Measurements from ENCODE around the gene GIPC3.
A peak's percentile ranks its signal among the peaks of the same experiment; 100 is the strongest.

GIPC3 gene

GRCh38 chr19:3585301-3586126 is at the start of gene GIPC3:
Gene GIPC3 (plus strand): TSS chr19:3585478. CDS start chr19:3585598, 120 bp downstream.
- DNase-seq (ENCODE audit: low spot score), result no peak
- H3K27ac Mint-ChIP-seq, result no peak within 1 kb of the TSS
- H3K27me3 Mint-ChIP-seq (ENCODE audit: low read depth), result no peaks in the 10 kb centered on the region
- H3K36me3 Mint-ChIP-seq (ENCODE audit: low read depth), result no peaks in the 10 kb centered on the region
- H3K4me1 Mint-ChIP-seq (ENCODE audit: low read depth), result no peaks in the 10 kb centered on the region
- H3K4me3 Mint-ChIP-seq, result no peak within 1 kb of the TSS
- H3K9me3 Mint-ChIP-seq, result no peaks in the 10 kb centered on the region

DNA sequence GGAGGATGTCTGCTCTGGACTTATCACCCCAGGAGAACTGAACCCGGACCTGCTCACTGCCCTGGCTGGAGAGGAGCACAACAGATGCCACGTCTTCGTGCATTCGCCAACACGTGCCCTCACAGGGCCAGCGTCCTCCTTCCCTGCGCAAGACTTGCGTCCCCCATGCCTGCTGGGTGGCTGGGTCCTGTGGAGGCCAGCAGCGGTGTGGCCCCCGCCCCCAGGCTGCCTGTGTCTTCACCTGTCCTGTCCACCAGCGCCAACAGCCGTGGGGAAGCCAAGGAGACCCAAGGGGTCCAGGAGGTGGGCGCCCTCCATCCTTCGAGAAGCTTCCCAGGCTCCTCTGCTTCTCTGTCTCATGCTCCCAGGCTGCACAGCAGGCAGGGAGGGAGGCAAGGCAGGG is 49.7 kb upstream of the GIPC3 start:
- no peak for DNase-seq (ENCODE audit: low spot score)
- Mint-ChIP-seq H3K4me3 (no peak overlapping the region), H3K27ac (no peak overlapping the region), H3K4me1 (ENCODE audit: low read depth) (no peaks in the 10 kb centered on the region), H3K9me3 (no peaks in the 10 kb centered on the region), H3K27me3 (ENCODE audit: low read depth) (no peaks in the 10 kb centered on the region), H3K36me3 (ENCODE audit: low read depth) (peaks cover 28% of the 10 kb centered on the region)

DNA sequence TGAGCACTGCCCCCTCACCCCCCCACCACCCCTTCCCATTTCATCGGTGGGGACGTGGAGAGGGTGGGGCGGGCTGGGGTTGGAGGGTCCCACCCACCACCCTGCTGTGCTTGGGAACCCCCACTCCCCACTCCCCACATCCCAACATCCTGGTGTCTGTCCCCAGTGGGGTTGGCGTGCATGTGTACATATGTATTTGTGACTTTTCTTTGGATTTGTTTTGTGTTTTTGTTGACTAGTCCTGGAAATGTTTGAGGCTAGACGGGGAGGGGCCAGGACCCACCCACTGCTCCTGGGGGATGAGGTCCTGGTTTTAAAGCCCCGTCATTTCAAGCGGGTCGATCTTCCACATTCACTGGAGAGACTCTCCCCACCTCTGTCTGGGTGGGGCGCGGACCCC is 49.3 kb upstream of the GIPC3 start:
- H3K4me1 Mint-ChIP-seq (ENCODE audit: low read depth), result no peaks in the 10 kb centered on the region
- peaks cover 28% of the 10 kb centered on the region for H3K36me3 Mint-ChIP-seq (ENCODE audit: low read depth)
- H3K4me3 Mint-ChIP-seq, result no peak overlapping the region
- H3K27me3 Mint-ChIP-seq (ENCODE audit: low read depth), result no peaks in the 10 kb centered on the region
- no peaks in the 10 kb centered on the region for H3K9me3 Mint-ChIP-seq
- H3K27ac Mint-ChIP-seq, result no peak overlapping the region
- DNase-seq (ENCODE audit: low spot score), result no peak

DNA sequence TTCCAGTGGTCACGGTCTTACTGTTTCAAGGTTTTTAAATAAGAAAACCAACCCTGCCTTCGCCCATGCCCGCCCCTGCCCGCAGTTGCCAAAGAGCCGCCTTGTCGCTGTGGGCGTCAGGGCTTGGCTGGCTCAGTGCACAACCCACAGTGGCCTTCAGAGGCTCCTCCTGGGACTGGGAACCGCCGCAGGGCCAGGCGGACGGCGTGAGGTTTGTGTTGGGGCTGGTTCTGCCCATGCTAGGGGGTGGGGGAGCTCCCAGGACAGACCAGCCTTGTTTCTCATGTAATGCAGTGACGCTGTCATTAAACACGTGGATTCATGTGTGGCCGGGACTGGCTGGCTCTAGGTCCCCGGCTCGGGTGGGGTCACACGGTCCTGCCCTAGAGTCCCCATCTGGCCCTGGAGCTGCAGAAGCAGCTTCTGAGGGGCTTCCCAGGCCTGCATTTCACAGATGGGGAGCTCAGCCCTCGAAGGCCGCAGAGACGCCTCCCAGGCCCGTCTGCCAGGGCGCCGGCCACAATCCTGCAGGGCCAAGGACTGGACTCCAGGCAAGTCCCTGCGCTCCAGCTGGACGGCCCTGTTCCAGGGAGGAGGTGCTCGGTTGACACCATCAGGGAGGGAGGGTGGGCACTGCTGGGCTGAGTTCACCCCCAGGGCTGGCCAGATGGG is 48.7 kb upstream of the GIPC3 start:
- DNase-seq (ENCODE audit: low spot score), result no peak
- H3K4me3 Mint-ChIP-seq, result no peak overlapping the region
- H3K27ac Mint-ChIP-seq, result no peak overlapping the region
- H3K4me1 Mint-ChIP-seq (ENCODE audit: low read depth), result no peaks in the 10 kb centered on the region
- no peaks in the 10 kb centered on the region for H3K9me3 Mint-ChIP-seq
- H3K27me3 Mint-ChIP-seq (ENCODE audit: low read depth), result no peaks in the 10 kb centered on the region
- peaks cover 23% of the 10 kb centered on the region for H3K36me3 Mint-ChIP-seq (ENCODE audit: low read depth)

DNA sequence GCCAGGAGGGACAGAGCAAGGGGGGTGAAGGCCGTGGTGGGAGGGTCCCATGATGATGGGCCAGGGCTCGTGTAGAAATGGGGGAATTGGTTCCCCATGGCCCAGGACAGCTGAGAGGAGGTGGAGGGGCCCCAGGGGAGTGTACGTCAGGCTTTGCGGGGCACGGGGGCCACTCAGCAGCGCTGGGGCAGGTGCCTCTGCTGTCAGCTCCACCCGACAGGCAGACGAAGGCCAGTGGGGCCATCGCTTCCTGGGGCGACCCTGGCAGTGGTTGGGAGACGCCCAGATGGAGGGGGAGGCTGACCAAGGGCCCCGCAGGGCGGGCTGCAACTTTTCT is 48.2 kb upstream of the GIPC3 start:
- H3K9me3 Mint-ChIP-seq, result no peaks in the 10 kb centered on the region
- H3K36me3 Mint-ChIP-seq (ENCODE audit: low read depth), result peaks cover 23% of the 10 kb centered on the region
- H3K4me1 Mint-ChIP-seq (ENCODE audit: low read depth), result no peaks in the 10 kb centered on the region
- H3K27me3 Mint-ChIP-seq (ENCODE audit: low read depth), result no peaks in the 10 kb centered on the region
- no peak overlapping the region for H3K4me3 Mint-ChIP-seq
- no peak overlapping the region for H3K27ac Mint-ChIP-seq
- no peak for DNase-seq (ENCODE audit: low spot score)

- Mint-ChIP-seq H3K27me3 (ENCODE audit: low read depth) (no peaks in the 10 kb centered on the region), H3K36me3 (ENCODE audit: low read depth) (peaks cover 21% of the 10 kb centered on the region), H3K9me3 (no peaks in the 10 kb centered on the region), H3K4me1 (ENCODE audit: low read depth) (no peaks in the 10 kb centered on the region), H3K4me3 (no peak overlapping the region), H3K27ac (peak overlapping the region; percentile 10)
- no peak for DNase-seq (ENCODE audit: low spot score)
Observed at GRCh38 chr19:3537438-3538240, 47.6 kb upstream of the GIPC3 start.

GRCh38 chr19:3538258-3538929 is 46.9 kb upstream of the GIPC3 start:
- no peak overlapping the region for H3K4me3 Mint-ChIP-seq
- H3K27me3 Mint-ChIP-seq (ENCODE audit: low read depth), result no peaks in the 10 kb centered on the region
- no peaks in the 10 kb centered on the region for H3K9me3 Mint-ChIP-seq
- no peaks in the 10 kb centered on the region for H3K4me1 Mint-ChIP-seq (ENCODE audit: low read depth)
- no peak overlapping the region for H3K27ac Mint-ChIP-seq
- H3K36me3 Mint-ChIP-seq (ENCODE audit: low read depth), result peaks cover 21% of the 10 kb centered on the region
- no peak for DNase-seq (ENCODE audit: low spot score)

DNA sequence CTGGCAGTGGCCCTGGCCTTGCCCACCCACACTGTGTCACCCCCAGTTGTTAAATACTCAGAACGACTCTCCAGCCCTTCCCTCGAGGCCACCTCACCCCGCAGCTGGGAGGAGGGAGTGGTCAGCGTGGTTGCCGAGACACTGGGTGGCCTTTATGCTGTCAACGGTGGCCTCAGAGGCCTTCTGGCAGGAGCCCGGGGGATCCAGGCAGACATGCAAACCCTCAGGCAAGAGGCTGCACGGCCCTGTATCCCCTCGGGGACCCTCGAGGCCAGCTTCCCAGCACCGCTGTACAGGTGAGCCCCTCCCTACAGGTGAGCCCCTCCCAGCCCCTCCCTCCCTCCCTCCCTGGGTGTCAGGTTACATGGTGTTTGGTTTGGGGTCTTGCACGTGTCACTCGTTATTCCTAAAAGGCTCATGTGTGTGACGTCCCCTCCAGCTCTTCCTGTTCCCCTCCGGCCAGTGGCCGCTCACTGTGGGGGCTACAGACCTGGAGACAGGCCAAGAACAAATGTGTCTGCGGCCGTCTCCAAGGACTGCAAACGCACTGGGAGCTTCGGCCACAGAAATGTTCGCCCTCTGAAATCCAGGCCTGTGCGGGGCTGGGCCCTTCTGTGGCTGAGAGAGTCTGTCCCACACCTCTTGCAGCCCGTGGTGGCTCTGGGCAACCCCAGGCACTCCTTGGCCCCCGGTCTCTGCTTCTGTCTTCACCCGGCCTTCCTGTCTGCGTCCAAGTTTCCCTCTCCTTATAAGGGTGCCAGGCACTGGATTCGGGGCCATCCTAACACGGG is 46.1 kb upstream of the GIPC3 start, which contains the start of gene TEKTIP1:
TSS of gene TEKTIP1 (plus strand) at position 210 of the 791 bp plus-strand sequence. CDS start at position 214, 4 bp downstream.
- Mint-ChIP-seq H3K36me3 (ENCODE audit: low read depth) (peaks cover 17% of the 10 kb centered on the region), H3K9me3 (no peaks in the 10 kb centered on the region), H3K27ac (no peak within 1 kb of the TSS), H3K4me3 (no peak within 1 kb of the TSS), H3K27me3 (ENCODE audit: low read depth) (no peaks in the 10 kb centered on the region), H3K4me1 (ENCODE audit: low read depth) (no peaks in the 10 kb centered on the region)
- no peak for DNase-seq (ENCODE audit: low spot score)

DNA sequence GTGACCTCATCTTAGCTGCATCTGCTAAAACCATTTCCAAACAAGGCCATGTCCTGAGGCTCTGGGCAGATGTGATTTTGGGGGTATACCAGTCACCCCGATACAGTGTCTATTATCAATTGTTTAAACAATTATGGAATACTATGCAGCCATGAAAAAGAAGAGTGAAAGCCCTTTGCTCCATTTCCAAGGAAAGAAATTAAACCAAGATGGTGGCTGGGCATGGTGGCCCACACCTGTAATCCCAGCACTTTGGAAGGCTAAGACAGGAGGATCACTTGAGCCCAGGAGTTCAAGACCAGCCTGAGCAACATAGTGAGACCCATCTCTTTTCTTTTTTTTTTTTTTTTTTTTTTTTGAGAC is 45.5 kb upstream of the GIPC3 start:
- DNase-seq (ENCODE audit: low spot score), result no peak
- Mint-ChIP-seq H3K27ac (no peak overlapping the region), H3K9me3 (no peaks in the 10 kb centered on the region), H3K27me3 (ENCODE audit: low read depth) (no peaks in the 10 kb centered on the region), H3K36me3 (ENCODE audit: low read depth) (peaks cover 14% of the 10 kb centered on the region), H3K4me3 (no peak overlapping the region), H3K4me1 (ENCODE audit: low read depth) (no peaks in the 10 kb centered on the region)

- H3K27me3 Mint-ChIP-seq (ENCODE audit: low read depth), result no peaks in the 10 kb centered on the region
- no peaks in the 10 kb centered on the region for H3K4me1 Mint-ChIP-seq (ENCODE audit: low read depth)
- no peak overlapping the region for H3K27ac Mint-ChIP-seq
- no peaks in the 10 kb centered on the region for H3K9me3 Mint-ChIP-seq
- no peak overlapping the region for H3K4me3 Mint-ChIP-seq
- peaks cover 19% of the 10 kb centered on the region for H3K36me3 Mint-ChIP-seq (ENCODE audit: low read depth)
- no peak for DNase-seq (ENCODE audit: low spot score)
Observed at GRCh38 chr19:3543150-3544057, 41.9 kb upstream of the GIPC3 start.

- Mint-ChIP-seq H3K4me3 (no peak overlapping the region), H3K27me3 (ENCODE audit: low read depth) (no peaks in the 10 kb centered on the region), H3K4me1 (ENCODE audit: low read depth) (no peaks in the 10 kb centered on the region), H3K36me3 (ENCODE audit: low read depth) (peaks cover 19% of the 10 kb centered on the region), H3K9me3 (no peaks in the 10 kb centered on the region), H3K27ac (no peak overlapping the region)
- no peak for DNase-seq (ENCODE audit: low spot score)
Observed at GRCh38 chr19:3544058-3544376, 41.3 kb upstream of the GIPC3 start.

GRCh38 chr19:3544742-3545668 is 40.3 kb upstream of the GIPC3 start:
- Mint-ChIP-seq H3K36me3 (ENCODE audit: low read depth) (peaks cover 11% of the 10 kb centered on the region), H3K27ac (peak overlapping the region; percentile 62), H3K27me3 (ENCODE audit: low read depth) (no peaks in the 10 kb centered on the region), H3K4me1 (ENCODE audit: low read depth) (no peaks in the 10 kb centered on the region), H3K9me3 (no peaks in the 10 kb centered on the region), H3K4me3 (no peak overlapping the region)
- peak; percentile 67 for DNase-seq (ENCODE audit: low spot score)

Data from T-helper 2 cell treated with Interferon-gamma antibody and Interleukin-4, amounts not matched to agents 5 μg/mL and 100 μg/mL, for 36 hours (primary cell).